GM08714 (cell line): ENCODE results near the gene ADAM23.

Experiments used
- H3K4me3 ChIP-seq: fragments of 200-500 bp; sonication (Bioruptor generic); 2 replicates; pipeline ENCODE4 v1.5.1; 2014; ENCODE audit warnings: mild to moderate bottlenecking, low read length, inconsistent platforms
- ZNF274 ChIP-seq: IDR thresholded peaks from 2 replicates; pipeline ENCODE4 v1.6.1; 2012; ENCODE audit warnings: mild to moderate bottlenecking, low read depth, low read length

Gene ADAM23

DNA sequence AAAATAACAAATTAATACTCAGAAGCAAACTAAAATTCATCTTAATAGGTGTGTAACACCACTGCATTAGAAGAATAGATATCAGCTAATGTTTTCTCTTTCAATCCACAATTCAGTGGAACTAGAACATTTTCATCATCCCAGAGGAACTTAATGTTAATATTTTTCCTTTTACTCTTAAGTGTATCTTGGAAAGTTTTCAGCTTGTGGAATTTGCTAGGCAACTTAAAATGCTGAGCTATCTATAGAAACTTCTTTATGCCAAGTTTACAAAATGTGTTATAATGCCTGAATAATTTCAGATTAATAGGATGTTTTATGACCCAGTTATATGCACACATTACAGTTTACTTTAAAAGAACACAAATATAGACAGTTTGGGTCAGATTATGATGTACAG, 112.4 kb downstream of the ADAM23 start:
- H3K4me3 ChIP-seq = no peak overlapping the region
- no peak for TF ChIP-seq ZNF274

DNA sequence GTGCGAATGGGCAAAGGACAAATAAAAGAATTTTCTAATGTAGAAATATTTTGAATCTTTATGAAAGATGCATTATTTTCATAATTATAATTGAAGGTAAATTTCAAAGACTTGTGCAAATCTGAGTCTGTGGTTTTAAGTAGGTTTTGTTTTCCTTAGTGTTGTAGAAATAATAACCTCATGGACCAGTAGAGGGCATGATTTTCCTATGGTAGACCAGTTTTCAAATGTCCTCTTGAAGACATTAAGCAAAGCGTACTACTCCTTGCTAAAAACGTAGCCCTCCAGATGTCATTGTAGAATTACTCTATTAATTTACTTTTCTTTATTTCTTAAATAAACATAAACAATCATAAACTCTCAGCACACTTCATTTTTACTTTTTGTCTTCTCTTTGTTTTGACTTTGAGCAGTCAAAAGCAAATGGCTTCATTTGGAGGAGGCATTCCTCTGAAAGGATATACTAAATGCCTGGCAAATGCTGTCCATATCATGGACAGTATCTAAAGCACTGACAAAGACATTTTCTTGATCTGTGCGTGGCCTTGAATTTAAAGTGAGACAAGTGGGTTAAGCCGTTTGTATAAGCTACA, 113.1 kb downstream of the ADAM23 start:
- TF ChIP-seq ZNF274 = no peak
- H3K4me3 ChIP-seq = no peak overlapping the region

DNA sequence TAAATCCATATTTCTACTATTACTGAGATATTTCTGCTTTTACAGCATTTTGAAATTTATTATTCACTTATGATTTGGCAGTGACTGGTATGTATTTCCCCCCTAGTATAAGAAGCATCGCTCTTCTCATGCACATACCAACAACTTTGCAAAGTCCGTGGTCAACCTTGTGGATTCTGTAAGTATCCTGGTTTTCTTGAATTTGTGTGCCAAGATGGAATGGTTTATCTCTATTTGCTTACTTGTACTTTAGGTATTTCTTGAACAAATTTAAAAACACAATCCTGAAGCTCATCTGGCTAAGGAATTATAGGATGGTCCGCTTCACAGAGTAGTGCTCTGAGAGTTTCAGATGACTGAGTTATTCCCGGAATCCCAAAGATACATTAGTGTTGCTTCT, 114.0 kb downstream of the ADAM23 start:
- no peak overlapping the region for H3K4me3 ChIP-seq
- TF ChIP-seq ZNF274 = no peak

DNA sequence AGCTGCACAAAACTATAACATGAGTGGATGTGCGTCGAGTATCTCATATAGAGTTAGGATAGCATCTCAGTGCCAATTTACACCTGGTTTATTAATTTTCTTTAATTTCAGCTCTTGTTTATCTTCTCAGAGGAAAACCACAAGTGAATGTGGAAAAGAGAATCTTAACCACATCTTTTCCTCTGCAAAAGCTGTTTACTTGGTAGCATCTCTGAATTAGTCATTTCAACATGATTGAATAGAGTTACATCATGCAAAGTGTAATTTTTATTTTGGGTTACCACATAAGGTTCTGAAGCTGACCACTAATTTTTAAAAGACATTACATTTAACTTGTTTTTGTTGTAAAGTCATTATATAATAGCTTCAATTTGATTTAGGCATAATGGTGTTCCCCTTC, 115.2 kb downstream of the ADAM23 start:
- H3K4me3 ChIP-seq = no peak overlapping the region
- TF ChIP-seq ZNF274 = no peak

DNA sequence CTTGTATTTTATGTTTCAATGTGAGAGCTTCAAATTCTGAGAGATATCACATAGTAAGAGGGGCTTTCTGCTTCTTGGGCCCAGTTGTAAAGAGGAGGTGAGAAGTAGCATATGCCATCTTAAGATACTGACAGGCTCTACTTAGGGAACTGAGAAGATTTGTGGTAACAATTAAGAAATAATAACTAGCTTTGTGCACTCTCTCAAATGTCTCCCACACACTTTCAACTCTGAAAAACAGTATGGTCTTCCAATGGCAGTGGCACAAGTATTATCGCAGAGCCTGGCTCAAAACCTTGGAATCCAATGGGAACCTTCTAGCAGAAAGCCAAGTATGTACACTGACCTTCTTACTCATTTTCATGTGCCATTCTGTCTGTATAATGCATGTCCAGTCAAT, 118.6 kb downstream of the ADAM23 start:
- H3K4me3 ChIP-seq = no peak overlapping the region
- TF ChIP-seq ZNF274 = no peak

DNA sequence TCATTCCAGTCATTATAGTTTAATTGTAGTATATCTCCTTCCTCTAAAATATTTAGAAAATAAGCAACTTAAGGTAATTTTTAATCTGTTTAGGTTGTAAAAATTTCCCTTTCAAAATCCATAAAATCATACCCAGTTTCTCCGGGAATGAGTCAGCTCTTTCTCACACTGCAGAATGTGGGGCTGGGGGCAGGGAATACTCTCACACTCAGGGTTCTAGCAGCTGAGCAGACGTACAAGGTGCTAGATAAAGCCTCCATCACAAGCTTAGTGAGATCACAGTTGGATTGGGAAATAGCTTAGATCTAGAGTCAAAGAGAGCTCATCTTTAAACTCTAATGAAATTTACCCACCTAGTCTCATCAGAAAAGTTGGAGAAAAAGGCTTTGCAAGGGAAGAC, 119.0 kb downstream of the ADAM23 start:
- no peak overlapping the region for H3K4me3 ChIP-seq
- no peak for TF ChIP-seq ZNF274

DNA sequence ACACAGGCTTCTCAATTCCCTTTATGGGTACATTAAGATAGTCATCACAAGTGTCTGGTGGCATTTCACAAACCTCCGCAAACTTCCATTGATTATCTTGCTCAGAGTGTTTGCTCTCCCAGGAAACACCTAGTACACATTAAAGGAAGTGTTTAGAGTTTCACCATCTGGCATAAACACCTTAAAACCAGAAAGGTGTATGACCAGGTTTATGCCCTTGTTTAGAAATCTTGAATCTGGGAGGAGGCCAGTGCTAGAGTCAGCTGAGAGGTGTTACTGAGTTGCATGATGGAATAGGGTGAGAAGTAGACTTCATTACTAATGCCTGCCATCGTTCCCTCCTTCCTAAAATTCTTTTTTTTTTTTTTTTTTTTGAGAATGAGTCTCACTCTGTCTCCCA, 120.0 kb downstream of the ADAM23 start:
- no peak for TF ChIP-seq ZNF274
- H3K4me3 ChIP-seq = no peak overlapping the region

DNA sequence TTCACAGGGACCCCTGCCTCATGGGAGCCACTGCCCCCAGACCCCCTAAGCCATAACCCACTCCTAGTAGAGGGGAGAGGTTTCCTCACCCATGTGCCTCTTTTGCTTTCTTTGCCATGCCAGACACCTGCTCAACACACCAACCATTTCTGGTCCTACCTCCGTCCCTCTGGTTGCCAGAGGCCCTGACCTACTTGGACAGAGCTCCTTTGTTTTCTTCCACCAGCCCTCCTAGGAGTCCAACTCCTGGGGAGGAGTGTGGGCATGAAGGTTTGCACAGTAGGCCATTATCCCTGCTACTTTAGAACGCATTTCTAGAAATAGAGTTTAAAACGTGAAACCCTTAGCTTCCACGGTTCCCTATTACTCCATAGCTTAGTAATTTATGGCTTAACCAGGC, 122.3 kb downstream of the ADAM23 start:
- no peak for TF ChIP-seq ZNF274
- no peak overlapping the region for H3K4me3 ChIP-seq

DNA sequence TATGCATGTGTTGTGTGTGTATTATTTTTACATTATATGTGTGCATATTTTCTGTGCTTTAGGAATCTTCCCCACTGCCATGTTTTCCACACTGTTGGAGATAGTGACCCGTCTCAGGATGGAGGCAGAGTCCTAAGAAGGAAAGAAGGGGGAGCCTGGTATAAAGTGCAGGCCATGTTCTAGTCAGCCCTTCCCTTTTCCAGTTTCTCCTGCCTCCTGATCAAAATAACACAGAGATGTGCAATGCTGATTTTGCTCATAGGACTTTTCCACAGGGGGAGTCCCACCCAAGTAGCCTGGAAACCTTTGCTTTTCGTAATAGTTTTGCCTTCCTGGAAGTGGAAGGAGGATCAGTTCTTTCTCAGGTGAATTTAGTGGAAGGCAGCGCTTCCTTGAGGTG, 126.1 kb downstream of the ADAM23 start:
- TF ChIP-seq ZNF274 = no peak

DNA sequence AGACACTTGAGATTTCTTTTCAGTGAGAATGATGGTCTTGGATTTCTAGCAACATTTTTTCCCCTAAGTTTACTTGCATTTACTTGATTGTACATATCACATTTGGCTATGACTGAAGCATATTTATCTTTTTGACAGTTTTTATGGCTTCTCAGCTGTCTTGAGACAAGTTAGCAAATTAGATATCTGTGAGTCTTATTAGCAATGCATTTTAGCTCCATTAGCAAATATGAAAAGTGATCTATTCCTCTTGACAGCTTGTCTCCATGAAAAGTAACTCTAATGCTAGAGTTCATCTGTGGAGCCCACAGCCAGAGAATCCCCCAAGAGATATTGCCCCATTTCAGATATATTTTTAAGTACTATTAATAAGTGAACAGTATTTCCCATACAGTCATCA, 126.9 kb downstream of the ADAM23 start:
- no peak overlapping the region for H3K4me3 ChIP-seq
- no peak for TF ChIP-seq ZNF274

More for the DNA sequence above, 126.1 kb downstream of the ADAM23 start:
- H3K4me3 ChIP-seq = no peak overlapping the region

DNA sequence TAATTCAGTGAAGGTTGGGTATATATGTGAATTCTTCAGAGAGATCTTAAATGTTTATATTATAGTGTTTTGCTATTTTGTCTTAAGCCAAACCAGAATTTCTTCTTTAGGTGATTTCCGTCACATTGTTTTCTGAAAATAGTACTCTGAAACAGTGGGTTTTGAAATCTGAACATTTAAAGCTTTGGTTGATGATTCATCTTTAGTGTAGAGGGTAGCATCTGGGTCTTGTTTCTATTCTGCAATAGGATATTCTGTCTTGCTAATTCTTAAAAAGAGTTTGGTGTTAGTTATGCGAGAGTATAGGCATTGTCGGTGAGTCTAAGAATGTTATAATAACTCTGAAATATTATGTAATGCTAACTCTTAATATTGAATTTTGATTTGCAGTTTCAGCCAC, 129.4 kb downstream of the ADAM23 start:
- TF ChIP-seq ZNF274 = no peak
- H3K4me3 ChIP-seq = no peak overlapping the region

DNA sequence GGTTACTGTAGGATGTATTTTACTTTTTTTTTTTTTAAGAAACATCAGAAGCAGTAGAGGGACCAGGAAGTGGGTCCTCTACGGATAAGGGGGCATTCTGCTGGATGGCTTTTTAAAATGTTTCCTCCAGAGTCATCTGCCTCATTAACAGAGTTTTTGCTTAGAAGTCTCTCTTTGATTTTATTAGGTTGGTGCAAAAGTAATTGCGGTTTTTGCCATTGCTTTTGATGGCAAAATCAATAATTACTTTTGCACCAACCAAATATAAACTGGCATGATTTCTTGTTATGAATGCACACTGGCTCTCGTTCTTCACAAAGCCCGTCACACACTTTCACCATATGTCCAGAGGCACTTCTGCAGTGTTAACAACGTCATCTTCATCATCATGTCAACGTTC, 130.5 kb downstream of the ADAM23 start:
- H3K4me3 ChIP-seq = no peak overlapping the region
- TF ChIP-seq ZNF274 = no peak

DNA sequence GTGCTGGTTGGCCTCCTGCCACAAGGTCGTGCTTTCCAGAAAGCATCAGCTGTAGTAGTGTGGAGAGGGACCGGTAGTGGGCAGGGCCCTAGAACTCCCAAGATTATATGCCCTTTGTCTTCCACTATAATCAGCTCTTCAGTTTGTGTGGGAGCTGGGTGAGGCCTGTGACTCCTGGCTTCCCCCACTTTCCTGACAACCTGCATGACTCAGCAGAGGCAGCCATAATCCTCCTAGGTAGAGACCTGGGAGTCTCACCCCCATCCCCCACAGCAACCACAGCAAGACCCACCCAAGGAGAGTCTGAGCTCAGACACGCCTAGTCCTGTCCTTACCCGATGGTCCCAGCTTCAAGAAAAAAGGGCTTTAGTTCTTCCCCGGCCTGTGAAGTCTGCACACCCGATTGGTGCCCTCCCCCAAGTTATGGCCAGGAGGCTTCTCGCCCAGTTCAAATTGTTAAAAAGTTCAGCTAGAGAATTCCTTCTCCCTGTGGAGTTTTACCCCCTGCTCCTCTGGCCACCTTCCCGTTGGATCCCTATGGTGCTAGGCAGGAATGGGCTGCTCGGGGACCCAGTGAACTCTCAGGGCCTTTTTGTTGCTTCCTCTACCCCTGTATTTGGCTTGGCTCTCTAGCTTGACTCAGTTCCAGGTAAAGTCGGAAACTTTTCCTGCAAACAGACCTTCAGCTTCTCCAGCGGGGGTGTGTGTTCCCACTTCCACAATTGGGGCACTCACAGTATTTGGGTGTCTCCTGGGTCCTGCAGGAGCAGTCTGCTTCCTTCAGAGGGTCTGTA, 141.2 kb downstream of the ADAM23 start:
- no peak overlapping the region for H3K4me3 ChIP-seq
- TF ChIP-seq ZNF274 = no peak

DNA sequence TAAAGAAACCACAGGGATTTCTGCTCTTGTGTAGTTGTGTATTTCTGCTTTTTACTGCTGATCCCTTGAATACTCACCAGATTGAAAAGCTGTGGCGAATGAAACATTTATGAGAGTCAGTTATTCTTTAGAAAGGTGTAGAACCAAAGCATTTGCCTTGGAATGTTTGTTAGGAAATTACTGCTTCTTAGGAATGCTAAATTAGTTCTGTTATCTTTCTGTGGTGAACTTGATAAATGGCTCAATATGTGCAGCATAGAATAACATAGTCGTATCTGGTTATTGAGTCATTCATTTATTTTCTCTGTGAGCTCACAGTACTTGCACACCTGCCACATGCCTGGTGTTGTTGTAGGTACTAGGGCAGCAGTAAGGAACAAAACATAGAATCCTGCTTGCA, 142.0 kb downstream of the ADAM23 start:
- TF ChIP-seq ZNF274 = no peak
- H3K4me3 ChIP-seq = no peak overlapping the region

DNA sequence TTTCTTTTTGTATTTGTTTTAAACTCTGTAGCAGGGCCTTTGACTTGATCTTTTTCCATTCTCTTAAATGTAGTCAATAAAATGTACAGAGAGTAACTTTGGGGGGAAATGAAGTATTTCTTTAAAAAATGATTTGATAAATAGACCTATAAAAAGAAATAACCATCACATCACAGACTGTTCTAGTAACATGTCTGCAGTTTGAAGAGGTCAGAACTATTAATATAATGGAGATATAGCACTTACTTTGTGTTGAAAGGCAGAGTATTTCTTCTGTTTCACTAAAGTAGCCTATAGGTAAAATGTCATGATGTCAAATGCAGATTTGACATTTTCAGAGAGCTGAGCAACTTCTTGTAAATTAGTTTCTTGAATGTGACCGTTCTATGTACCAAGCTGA, 143.3 kb downstream of the ADAM23 start:
- no peak for TF ChIP-seq ZNF274
- H3K4me3 ChIP-seq = no peak overlapping the region
